Measurements from ENCODE around the gene SMYD2. TPM values are rescaled to one million over a fixed set of nuclear protein-coding genes. Genes with fewer than 3 reads are reported as not detected.

SMYD2 gene
- total and polyA plus RNA-seq, 8 donors, result 12.9 to 26.3 (median 16.8) TPM

DNA sequence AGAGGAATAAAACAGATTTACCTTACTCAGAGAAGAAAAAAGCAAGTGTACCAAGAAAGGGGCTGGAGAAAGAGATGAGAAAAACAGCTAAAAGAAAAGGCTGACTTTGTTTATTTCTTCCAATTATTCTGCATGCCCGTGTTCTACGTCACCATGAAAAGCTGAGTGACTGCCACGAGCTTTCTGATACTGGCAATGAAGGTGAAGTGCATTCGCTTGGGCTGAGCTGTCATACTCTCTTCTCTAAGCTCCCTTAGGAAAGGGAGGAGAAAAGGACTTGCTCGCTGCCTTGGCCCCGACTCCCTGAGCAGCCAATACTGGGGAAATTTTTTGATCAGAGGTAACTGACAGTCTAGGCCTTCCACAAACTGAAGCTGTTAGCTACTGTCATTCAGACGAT is 105.4 kb downstream of the SMYD2 start:
- DNase-seq, result no peak
- Histone ChIP-seq H3K36me3 (peaks cover 0 to 21% (median 0%) of the 10 kb centered on the region in 3 donors), H3K27me3 (no peaks in the 10 kb centered on the region), H3K4me3 (no peak overlapping the region), H3K27ac (no peak overlapping the region), H3K9me3 (no peaks in the 10 kb centered on the region), H3K4me1 (no peaks in the 10 kb centered on the region)
- WGBS, 2 donors, result 91 to 93% methylated on average over 7 of the region's 7 CpGs
- TF ChIP-seq CTCF (IDR thresholded peaks at IDR 0.05), result no peak
- intact Hi-C loops (cut with DNase I), result no loop called here
- FAIRE-seq, result no peak
- no peak for ATAC-seq

All from pancreas (tissue), 10 donors.